Astrocyte (in vitro differentiated cells and primary cell): ENCODE results near the gene UBE2M. TPM values are rescaled to one million over a fixed set of nuclear protein-coding genes. Genes with fewer than 3 reads are reported as not detected.
A peak's percentile ranks its signal among the peaks of the same experiment; 100 is the strongest.
"Not testable (repeated sequence)": the region's sequence is repeated elsewhere in the genome, so short reads cannot be mapped to it uniquely, and the experiment has no call there.

Experiments
- DNase-seq: peaks from one replicate; pipeline ENCODE4 v3.0.0-alpha.2; 2010; ENCODE audit warnings: low read depth
- FAIRE-seq: peaks from 2 replicates; lab custom pipeline; 2011; peaks lifted over from hg19 to GRCh38; lab: Jason Lieb, UNC
- H2AFZ ChIP-seq: 2 replicates; pipeline ENCODE4 v1.6.0; 2012; ENCODE audit warnings: low read depth, low read length, inconsistent platforms
- H3K27ac ChIP-seq: 2 replicates; pipeline ENCODE4 v1.5.1; 2011; ENCODE audit warnings: low read depth, low read length, inconsistent platforms
- H3K27me3 ChIP-seq: 2 replicates; pipeline ENCODE4 v1.6.0; 2011; ENCODE audit warnings: low read length, inconsistent platforms; ENCODE audit not compliant: insufficient read depth
- H3K36me3 ChIP-seq: 2 replicates; pipeline ENCODE4 v1.5.1; 2011; ENCODE audit warnings: low read length, inconsistent platforms; ENCODE audit not compliant: insufficient read depth
- H3K4me1 ChIP-seq: 2 replicates; pipeline ENCODE4 v1.5.1; 2011; ENCODE audit warnings: low read length, inconsistent platforms; ENCODE audit not compliant: insufficient read depth
- H3K4me2 ChIP-seq: 2 replicates; pipeline ENCODE4 v1.6.0; 2012; ENCODE audit warnings: low read length, inconsistent platforms
- H3K4me3 ChIP-seq: 2 replicates; pipeline ENCODE4 v1.5.1; 2011; ENCODE audit warnings: low read depth, mild to moderate bottlenecking, low read length, inconsistent platforms; ENCODE audit not compliant: insufficient read depth
- H3K79me2 ChIP-seq: 2 replicates; pipeline ENCODE4 v1.6.0; 2012; ENCODE audit warnings: mild to moderate bottlenecking, low read length, inconsistent platforms; ENCODE audit not compliant: insufficient read depth
- H3K9ac ChIP-seq: 2 replicates; pipeline ENCODE4 v1.6.0; 2012; ENCODE audit warnings: mild to moderate bottlenecking, low read length, inconsistent platforms
- H3K9me3 ChIP-seq: 2 replicates; pipeline ENCODE4 v1.5.1; 2012; ENCODE audit warnings: low read depth, mild to moderate bottlenecking, low read length, inconsistent platforms; ENCODE audit not compliant: insufficient read depth
- H4K20me1 ChIP-seq: 2 replicates; pipeline ENCODE4 v1.6.0; 2012; ENCODE audit warnings: low read length, inconsistent platforms; ENCODE audit not compliant: insufficient read depth
- H3K27ac Mint-ChIP-seq: one replicate; pipeline ENCODE4 v1.8.0; 2021; ENCODE audit warnings: mild to moderate bottlenecking, mixed read lengths; ENCODE audit not compliant: unreplicated experiment
- H3K27me3 Mint-ChIP-seq: one replicate; pipeline ENCODE4 v1.8.0; 2021; ENCODE audit warnings: low read depth, mixed read lengths; ENCODE audit not compliant: unreplicated experiment
- H3K36me3 Mint-ChIP-seq: one replicate; pipeline ENCODE4 v1.8.0; 2021; ENCODE audit warnings: low read depth, mixed read lengths; ENCODE audit not compliant: unreplicated experiment
- H3K4me1 Mint-ChIP-seq: one replicate; pipeline ENCODE4 v1.8.0; 2021; ENCODE audit warnings: low read depth, mixed read lengths; ENCODE audit not compliant: unreplicated experiment
- H3K4me3 Mint-ChIP-seq: one replicate; pipeline ENCODE4 v1.8.0; 2021; ENCODE audit warnings: mild to moderate bottlenecking, moderate library complexity, mixed read lengths; ENCODE audit not compliant: unreplicated experiment
- H3K9me3 Mint-ChIP-seq: one replicate; pipeline ENCODE4 v1.8.0; 2021; ENCODE audit warnings: mild to moderate bottlenecking, mixed read lengths; ENCODE audit not compliant: unreplicated experiment
- EZH2 ChIP-seq: IDR thresholded peaks from 2 replicates; pipeline ENCODE4 v1.6.1; 2012; ENCODE audit warnings: mild to moderate bottlenecking, low read length, inconsistent platforms; ENCODE audit not compliant: insufficient read depth
- microRNA-seq: library from miRNA; unstranded; fragments of <30 nt; microRNA quantifications from one replicate; pipeline ENCODE4 v1.2.0, GENCODE V29; 2020
- total RNA-seq: library from RNA; stranded (reverse); gene quantifications from 2 replicates; pipeline ENCODE4 v1.2.1, GENCODE V29; 2021
- TF ChIP-seq, protein P1 (sequence below): IDR thresholded peaks from 2 replicates; pipeline ENCODE4 v1.5.1; 2011; ENCODE audit warnings: low read depth, mild to moderate bottlenecking, inconsistent platforms, low read length, moderate library complexity; ENCODE audit not compliant: insufficient read depth

Gene UBE2M
- total RNA-seq, 1 donor from 2014 or later, result 113 TPM

DNA sequence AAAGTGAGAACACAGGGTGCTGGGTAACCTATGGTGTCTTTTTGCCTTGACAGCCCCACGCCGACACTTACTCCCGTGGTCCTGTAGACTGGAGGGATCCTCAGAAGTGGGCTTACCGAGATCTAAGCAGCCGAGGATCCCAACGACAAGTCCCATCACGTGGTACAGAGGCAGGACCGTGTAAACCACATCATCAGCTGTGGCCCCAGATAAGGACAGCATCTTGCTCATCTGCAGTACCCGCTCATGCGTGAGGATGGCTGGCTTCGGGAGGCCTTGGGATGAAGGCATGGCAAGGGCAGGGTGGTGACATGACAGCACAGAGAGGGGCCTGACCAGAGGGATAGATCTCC lies 48.7 kb downstream of the UBE2M start:
- Histone ChIP-seq H3K79me2 (peaks cover 4% of the 10 kb centered on the region), H3K9ac (no peak overlapping the region), H3K4me1 (peaks cover 6% of the 10 kb centered on the region), H3K4me2 (no peak overlapping the region), H2AFZ (no peak overlapping the region), H4K20me1 (peaks cover 3% of the 10 kb centered on the region), H3K9me3 (no peaks in the 10 kb centered on the region), H3K27me3 (no peaks in the 10 kb centered on the region), H3K27ac (no peak overlapping the region), H3K36me3 (no peaks in the 10 kb centered on the region), H3K4me3 (no peak overlapping the region)
- Mint-ChIP-seq H3K36me3 (peaks cover 9% of the 10 kb centered on the region), H3K27me3 (no peaks in the 10 kb centered on the region), H3K4me3 (no peak overlapping the region), H3K27ac (no peak overlapping the region), H3K9me3 (peaks cover 6% of the 10 kb centered on the region), H3K4me1 (peaks cover under 1% of the 10 kb centered on the region)
- no peak for TF ChIP-seq EZH2
- TF ChIP-seq, protein P1, sequence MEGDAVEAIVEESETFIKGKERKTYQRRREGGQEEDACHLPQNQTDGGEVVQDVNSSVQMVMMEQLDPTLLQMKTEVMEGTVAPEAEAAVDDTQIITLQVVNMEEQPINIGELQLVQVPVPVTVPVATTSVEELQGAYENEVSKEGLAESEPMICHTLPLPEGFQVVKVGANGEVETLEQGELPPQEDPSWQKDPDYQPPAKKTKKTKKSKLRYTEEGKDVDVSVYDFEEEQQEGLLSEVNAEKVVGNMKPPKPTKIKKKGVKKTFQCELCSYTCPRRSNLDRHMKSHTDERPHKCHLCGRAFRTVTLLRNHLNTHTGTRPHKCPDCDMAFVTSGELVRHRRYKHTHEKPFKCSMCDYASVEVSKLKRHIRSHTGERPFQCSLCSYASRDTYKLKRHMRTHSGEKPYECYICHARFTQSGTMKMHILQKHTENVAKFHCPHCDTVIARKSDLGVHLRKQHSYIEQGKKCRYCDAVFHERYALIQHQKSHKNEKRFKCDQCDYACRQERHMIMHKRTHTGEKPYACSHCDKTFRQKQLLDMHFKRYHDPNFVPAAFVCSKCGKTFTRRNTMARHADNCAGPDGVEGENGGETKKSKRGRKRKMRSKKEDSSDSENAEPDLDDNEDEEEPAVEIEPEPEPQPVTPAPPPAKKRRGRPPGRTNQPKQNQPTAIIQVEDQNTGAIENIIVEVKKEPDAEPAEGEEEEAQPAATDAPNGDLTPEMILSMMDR, result no peak
- no peak for DNase-seq
- FAIRE-seq, result no peak

DNA sequence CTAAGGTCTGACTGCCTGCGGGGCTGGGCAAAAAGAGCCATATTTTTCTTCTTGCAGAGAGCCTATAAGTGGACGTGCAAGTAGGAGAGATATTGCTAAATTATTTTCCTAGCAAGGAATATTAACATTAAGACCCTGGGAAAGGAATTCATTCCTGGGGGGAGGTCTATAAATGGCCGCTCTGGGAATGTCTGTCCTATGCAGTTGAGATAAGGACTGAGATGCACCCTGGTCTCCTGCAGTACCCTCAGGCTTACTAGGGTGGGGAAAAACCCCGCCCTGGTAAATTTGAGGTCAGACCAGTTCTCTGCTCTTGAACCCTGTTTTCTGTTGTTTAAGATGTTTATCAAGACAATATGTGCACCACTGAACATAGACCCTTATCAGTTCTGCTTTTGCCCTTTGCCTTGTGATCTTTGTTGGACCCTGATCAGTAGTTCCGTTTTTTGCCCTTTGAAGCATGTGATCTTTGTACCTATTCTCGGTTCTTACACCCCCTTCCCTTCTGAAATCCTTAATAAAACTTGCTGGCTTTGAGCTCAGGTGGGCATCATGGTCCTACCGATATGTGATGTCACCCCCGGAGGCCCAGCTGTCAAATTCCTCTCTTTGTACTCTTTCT lies 50.7 kb downstream of the UBE2M start:
- H3K4me3 Mint-ChIP-seq, H4K20me1 ChIP-seq, H2AFZ ChIP-seq, H3K4me2 ChIP-seq, H3K27ac ChIP-seq, H3K36me3 Mint-ChIP-seq, FAIRE-seq, DNase-seq, H3K27me3 ChIP-seq, H3K27me3 Mint-ChIP-seq, H3K9ac ChIP-seq, H3K4me1 ChIP-seq, H3K27ac Mint-ChIP-seq, H3K9me3 Mint-ChIP-seq, H3K79me2 ChIP-seq, H3K4me1 Mint-ChIP-seq, H3K9me3 ChIP-seq, H3K36me3 ChIP-seq, H3K4me3 ChIP-seq: not testable (repeated sequence)

Small RNA genes within 50 kb of the gene (microRNA-seq; reads per million reads assigned to microRNA genes)
- 25.2 reads per million, percentile 49 among the genes with 10 or more reads in this experiment for gene MIR6807

Other genes starting within 250 kb of the UBE2M start
- 2.7 and 3.1 TPM in 2 replicates for gene ZSCAN22, start 231.6 kb downstream of the UBE2M start, total RNA-seq
- gene A1BG, start 205.1 kb downstream of the UBE2M start, total RNA-seq, result 32.3 and 35.9 TPM in 2 replicates
- 0.43 and 0.55 TPM in 2 replicates for gene ZNF497, start 195.9 kb downstream of the UBE2M start, total RNA-seq
- 2.4 and 2.9 TPM in 2 replicates for gene ZNF837, start 177.6 kb downstream of the UBE2M start, total RNA-seq
- gene RPS5, start 171.3 kb downstream of the UBE2M start, total RNA-seq, result 793 and 891 TPM in 2 replicates
- 0.36 and 0.41 TPM in 2 replicates for gene RNF225, start 163.0 kb downstream of the UBE2M start, total RNA-seq
- gene ZNF584, start 150.0 kb downstream of the UBE2M start, total RNA-seq, result 11.7 and 12.7 TPM in 2 replicates
- 1.4 and 1.9 TPM in 2 replicates for gene ZNF132, start 118.5 kb downstream of the UBE2M start, total RNA-seq
- 4.9 and 5.7 TPM in 2 replicates for gene ZNF324B, start 107.0 kb downstream of the UBE2M start, total RNA-seq
- 9.3 and 9.6 TPM in 2 replicates for gene ZNF324, start 91.5 kb downstream of the UBE2M start, total RNA-seq
- 6.0 and 6.2 TPM in 2 replicates for gene ZNF446, start 82.3 kb downstream of the UBE2M start, total RNA-seq
- 6.8 TPM in 2 replicates for gene SLC27A5, start 46.6 kb downstream of the UBE2M start, total RNA-seq
- 16.2 and 16.3 TPM in 2 replicates for gene ZBTB45, start 38.8 kb downstream of the UBE2M start, total RNA-seq
- gene TRIM28, start 14.5 kb downstream of the UBE2M start, total RNA-seq, result 339 and 351 TPM in 2 replicates
- gene CHMP2A, start 3.5 kb downstream of the UBE2M start, total RNA-seq, result 71.3 and 80.0 TPM in 2 replicates
- gene MZF1, start 14.7 kb upstream of the UBE2M start, total RNA-seq, result 14.7 and 17.4 TPM in 2 replicates